Left colon (tissue), 2 donors: Measurements from ENCODE around the gene SF1. TPM values are rescaled to one million over a fixed set of nuclear protein-coding genes. Genes with fewer than 3 reads are reported as not detected.

Experiments
- ATAC-seq: fragments of 200-7000 bp; cut with Tn5 transposase; one replicate; pipeline ENCODE4 v1.9.1; 2020; ENCODE audit warnings: mild to moderate bottlenecking, moderate library complexity
- DNase-seq, 2 donors: peaks; one replicate each; pipeline ENCODE4 v3.0.0-alpha.2; 2020
- intact Hi-C, 2 donors: fragments of 100-400 bp; cut with DNase I in 1 of 2; cut with micrococcal nuclease in 1 of 2; formaldehyde crosslinking; loops; one replicate each; pipeline versions ENCODE4 v1.11.2 to v1.14.0; 2022; cut with DNase I, micrococcal nuclease
- total RNA-seq, 2 donors: library from RNA; stranded (reverse); fragmentation: NEBNext Ultra II Directional; extraction: Animal tissue kit (Norgen Biotek cat#: 25700); gene quantifications; one replicate each; pipeline ENCODE4 v1.2.1, GENCODE V29; 2021
- donor health status: DM: no; HTN: no; CAD: no.
- donor health status: DM: yes; HTN: yes; CAD: no.

SF1 gene
- total RNA-seq, 2 donors from 2014 or later, result 201 to 216 TPM

- ATAC-seq (no peak), DNase-seq (no peak)
- intact Hi-C loops, result no loop called here
Observed at GRCh38 chr11:64720640-64721358, 57.5 kb downstream of the SF1 start.

GRCh38 chr11:64720167-64720566 is 58.2 kb downstream of the SF1 start:
- DNase-seq (no peak), ATAC-seq (no peak)
- intact Hi-C loops, result no loop called here

- ATAC-seq, result no peak
Observed at GRCh38 chr11:64719406-64719805, 58.9 kb downstream of the SF1 start.

GRCh38 chr11:64718780-64719124 is 59.6 kb downstream of the SF1 start:
- intact Hi-C loops, result no loop called here
- no peak for DNase-seq
- ATAC-seq, result no peak

More at GRCh38 chr11:64719406-64719805, 58.9 kb downstream of the SF1 start:
- intact Hi-C loops, result no loop called here
- DNase-seq, result no peak

DNA sequence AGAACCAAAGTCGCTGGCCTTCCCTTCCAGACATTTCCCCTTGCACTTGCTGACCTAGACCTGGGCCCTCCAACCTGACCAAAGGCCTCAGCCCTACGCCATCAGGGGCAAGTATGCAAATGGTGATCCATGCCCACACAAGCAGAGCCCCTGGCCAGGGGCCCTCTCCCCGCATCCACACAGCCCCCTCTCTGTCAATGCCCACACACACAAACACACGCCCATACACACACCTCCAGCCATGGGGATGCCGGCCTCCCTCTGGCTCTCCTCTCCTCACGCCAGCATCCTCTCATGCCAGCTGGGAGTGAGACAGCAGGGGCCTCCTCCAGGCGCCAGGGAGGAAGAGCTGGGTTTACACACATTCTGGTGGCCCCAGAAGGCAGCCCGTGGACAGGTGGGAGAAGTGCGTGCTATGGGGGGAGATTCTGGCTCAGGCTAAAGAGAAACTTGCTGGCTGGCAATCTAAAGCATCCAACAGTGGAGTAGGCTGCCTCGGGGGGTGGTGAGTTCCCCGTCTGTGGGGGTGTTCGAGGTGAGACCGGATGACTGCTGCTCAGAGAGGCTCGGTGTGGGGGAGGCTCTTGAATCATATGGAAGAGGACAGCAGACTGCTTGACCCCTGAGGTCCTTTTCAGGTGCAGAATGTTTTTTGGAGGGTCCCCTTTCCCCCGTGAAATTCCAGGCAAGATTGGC is 60.1 kb downstream of the SF1 start:
- DNase-seq (no peak), ATAC-seq (no peak)
- intact Hi-C loops, result no loop called here

DNA sequence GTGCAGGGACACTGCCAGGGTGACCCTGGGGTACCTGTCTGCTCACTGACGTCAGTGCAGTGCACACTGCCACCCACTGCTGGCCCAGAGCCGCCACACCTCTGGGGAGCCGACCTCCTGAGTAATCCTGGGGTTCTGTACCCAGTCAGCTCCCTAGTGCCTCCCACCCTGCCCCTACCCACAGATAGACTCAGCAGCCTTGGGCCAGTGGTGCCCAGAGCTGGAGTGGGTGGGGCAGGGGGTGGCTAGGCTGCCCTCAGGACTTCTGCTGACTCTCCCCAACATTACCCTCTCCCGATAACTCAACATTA is 61.1 kb downstream of the SF1 start:
- no peak for ATAC-seq
- intact Hi-C loops, result no loop called here
- DNase-seq, result no peak

- ATAC-seq, result no peak
- intact Hi-C loops, result no loop called here
- DNase-seq, result no peak
Observed at GRCh38 chr11:64716473-64717267, 61.7 kb downstream of the SF1 start.

DNA sequence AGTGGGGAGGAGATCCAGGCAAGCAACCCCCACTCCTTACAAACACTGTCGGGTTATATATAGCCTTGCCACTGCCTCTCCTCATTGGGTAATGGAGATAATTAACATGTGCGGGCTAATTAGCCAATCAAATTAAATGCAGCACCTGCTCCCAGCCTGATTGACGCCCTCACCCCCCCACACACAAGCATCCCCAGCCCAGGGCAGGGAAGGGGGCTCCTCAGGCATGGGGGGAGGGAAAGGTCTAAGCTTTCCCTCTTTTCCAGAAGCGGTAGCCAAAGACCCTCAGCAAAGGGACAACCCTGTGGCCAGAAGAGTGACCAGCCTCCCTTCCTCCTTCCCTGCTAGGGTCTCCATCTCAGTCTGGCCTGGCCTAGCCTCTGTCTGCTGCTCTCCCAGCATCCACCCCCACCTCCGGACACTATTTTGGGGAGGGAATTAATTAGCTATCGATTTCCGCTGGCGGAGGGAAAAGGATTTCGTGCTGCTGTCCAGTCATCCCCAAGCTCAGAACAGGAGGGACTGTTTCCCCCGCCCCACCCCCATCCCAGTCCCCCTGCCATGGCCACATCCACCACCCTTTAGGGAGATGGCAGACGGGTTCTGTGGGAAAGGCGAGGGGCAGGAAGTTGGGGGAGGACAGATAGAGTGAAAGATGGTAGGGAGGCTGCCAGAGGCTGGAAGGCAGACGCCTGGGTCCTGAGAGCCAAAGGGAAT is 62.4 kb downstream of the SF1 start:
- no peak for DNase-seq
- ATAC-seq, result no peak
- intact Hi-C loops, result no loop called here

GRCh38 chr11:64715110-64715509 is 63.2 kb downstream of the SF1 start:
- no peak for ATAC-seq
- intact Hi-C loops, result no loop called here
- DNase-seq, result no peak

- intact Hi-C loops, result no loop called here
- DNase-seq (no peak), ATAC-seq (no peak)
Observed at GRCh38 chr11:64714666-64715065, 63.7 kb downstream of the SF1 start.

Other genes starting within 250 kb of the SF1 start
- under 1 TPM; 0.15 to 0.31 TPM for gene SLC22A11, start 222.6 kb downstream of the SF1 start, total RNA-seq
- gene SLC22A12, start 187.3 kb downstream of the SF1 start, total RNA-seq, result not detected
- gene NRXN2, start 55.3 kb downstream of the SF1 start, total RNA-seq, result 1 to 10 TPM; 3.6 to 5.3 TPM
- 1 to 10 TPM; 2.0 to 7.7 TPM for gene RASGRP2, start 34.4 kb downstream of the SF1 start, total RNA-seq
- 1 to 10 TPM in 1 of 2 donors, under 1 TPM in 1; 0.67 to 3.0 TPM for gene PYGM, start 18.6 kb downstream of the SF1 start, total RNA-seq
- gene MAP4K2, start 24.7 kb upstream of the SF1 start, total RNA-seq, result 10 to 100 TPM in 1 of 2 donors, 1 to 10 TPM in 1; 7.3 to 13.9 TPM
- 10 to 100 TPM; 21.0 to 25.5 TPM for gene MEN1, start 32.0 kb upstream of the SF1 start, total RNA-seq
- gene CDC42BPG, start 66.1 kb upstream of the SF1 start, total RNA-seq, result 10 to 100 TPM; 44.5 to 45.5 TPM
- 10 to 100 TPM; 76.1 to 91.5 TPM for gene EHD1, start 100.1 kb upstream of the SF1 start, total RNA-seq
- 10 to 100 TPM; 25.3 to 43.4 TPM for gene ATG2A, start 138.7 kb upstream of the SF1 start, total RNA-seq
- 10 to 100 TPM; 25.1 to 39.6 TPM for gene PPP2R5B, start 146.1 kb upstream of the SF1 start, total RNA-seq
- gene GPHA2, start 157.4 kb upstream of the SF1 start, total RNA-seq, result not detected
- not detected for gene MAJIN, start 193.6 kb upstream of the SF1 start, total RNA-seq
- gene BATF2, start 218.4 kb upstream of the SF1 start, total RNA-seq, result 10 to 100 TPM; 17.4 to 17.6 TPM
- 10 to 100 TPM; 59.1 to 60.3 TPM for gene ARL2, start 235.6 kb upstream of the SF1 start, total RNA-seq
- 10 to 100 TPM; 38.9 to 41.4 TPM for gene SNX15, start 248.9 kb upstream of the SF1 start, total RNA-seq